Neural cell (in vitro differentiated cells): Measurements from ENCODE around the gene CD81. TPM values are rescaled to one million over a fixed set of nuclear protein-coding genes. Genes with fewer than 3 reads are reported as not detected.

ENCODE experiments used
- H2AFZ ChIP-seq: fragments of 200-600, 300-800 bp; sonication (generic), shearing (Covaris generic); 2 replicates; pipeline ENCODE4 v1.6.0; 2014; ENCODE audit warnings: low read depth, mild to moderate bottlenecking, antibody characterized with exemption, low read length, moderate library complexity
- H3F3A ChIP-seq: fragments of 200-600 bp; shearing (Covaris generic); 2 replicates; pipeline ENCODE4 v1.6.1; 2016; ENCODE audit warnings: mild to moderate bottlenecking, moderate library complexity, mixed read lengths, antibody characterized with exemption, low read length; ENCODE audit not compliant: insufficient read depth, poor library complexity, severe bottlenecking
- H3K27ac ChIP-seq: fragments of 200-600, 300-800 bp; sonication (generic), shearing (Covaris generic); 2 replicates; pipeline ENCODE4 v1.5.1; 2014; ENCODE audit warnings: mild to moderate bottlenecking, low read length, moderate library complexity
- H3K27me3 ChIP-seq: fragments of 300-800, 200-600 bp; sonication (generic), shearing (Covaris generic); 2 replicates; pipeline ENCODE4 v1.6.0; 2014; ENCODE audit warnings: mild to moderate bottlenecking, low read depth, low read length, moderate library complexity; ENCODE audit not compliant: insufficient read depth
- H3K36me3 ChIP-seq: fragments of 300-800, 200-600 bp; sonication (generic), shearing (Covaris generic); 2 replicates; pipeline ENCODE4 v1.5.1; 2014; ENCODE audit warnings: mild to moderate bottlenecking, antibody characterized with exemption, low read length, moderate library complexity; ENCODE audit not compliant: insufficient read depth
- H3K4me2 ChIP-seq: fragments of 300-800, 200-600 bp; sonication (generic), shearing (Covaris generic); 2 replicates; pipeline ENCODE4 v1.6.0; 2014; ENCODE audit warnings: mild to moderate bottlenecking, low read length
- H3K4me3 ChIP-seq: fragments of 300-800, 200-600 bp; sonication (generic), shearing (Covaris generic); 2 replicates; pipeline ENCODE4 v1.5.1; 2014; ENCODE audit warnings: mild to moderate bottlenecking, low read length, moderate library complexity
- H3K79me2 ChIP-seq: fragments of 200-600 bp; shearing (Covaris generic); replicated peaks from 2 replicates; pipeline ENCODE4 v1.6.0; 2014; ENCODE audit warnings: mild to moderate bottlenecking, low read length, moderate library complexity; ENCODE audit not compliant: insufficient read depth
- H3K9ac ChIP-seq: fragments of 300-800, 200-600 bp; sonication (generic), shearing (Covaris generic); 2 replicates; pipeline ENCODE4 v1.6.1; 2016; ENCODE audit warnings: mild to moderate bottlenecking, low read length, mixed read lengths
- H3K9me2 ChIP-seq: fragments of 200-600 bp; shearing (Covaris generic); 2 replicates; pipeline ENCODE4 v1.6.1; 2016; ENCODE audit warnings: mild to moderate bottlenecking, low read length, mixed read lengths; ENCODE audit not compliant: insufficient read depth
- H3K9me3 ChIP-seq: fragments of 200-600, 300-800 bp; sonication (generic), shearing (Covaris generic); 2 replicates; pipeline ENCODE4 v1.6.1; 2016; ENCODE audit warnings: mild to moderate bottlenecking, mixed run types, low read length, moderate library complexity, mixed read lengths
- H4K20me1 ChIP-seq: fragments of 200-600 bp; shearing (Covaris generic); 2 replicates; pipeline ENCODE4 v1.6.1; 2016; ENCODE audit warnings: mild to moderate bottlenecking, mixed run types; ENCODE audit not compliant: insufficient read depth
- CTCF ChIP-seq: fragments of 450-650 bp; IDR thresholded peaks from 2 replicates; pipeline ENCODE4 v1.5.1; 2014; ENCODE audit warnings: antibody characterized with exemption, mild to moderate bottlenecking, moderate library complexity; ENCODE audit not compliant: poor library complexity, severe bottlenecking
- EP300 ChIP-seq: fragments of 450-650 bp; conservative IDR thresholded peaks from 2 replicates; pipeline ENCODE4 v1.6.1; 2014; ENCODE audit warnings: antibody characterized with exemption, mild to moderate bottlenecking, moderate library complexity; ENCODE audit not compliant: poor library complexity, severe bottlenecking
- EZH2 ChIP-seq: fragments of 200-600, 300-800 bp; shearing (Covaris generic), sonication (generic); IDR thresholded peaks from 2 replicates; pipeline ENCODE4 v1.6.1; 2014; ENCODE audit warnings: antibody characterized with exemption, low read length, borderline replicate concordance, mild to moderate bottlenecking; ENCODE audit not compliant: insufficient read depth, poor library complexity, severe bottlenecking
- MXI1 ChIP-seq: fragments of 450-650 bp; conservative IDR thresholded peaks from 2 replicates; pipeline ENCODE4 v1.6.1; 2014; ENCODE audit warnings: antibody characterized with exemption, mild to moderate bottlenecking; ENCODE audit not compliant: poor library complexity, severe bottlenecking
- POLR2AphosphoS5 ChIP-seq: IDR thresholded peaks from 2 replicates; pipeline ENCODE4 v1.6.1; 2012
- RAD21 ChIP-seq: fragments of 450-650 bp; conservative IDR thresholded peaks from 2 replicates; pipeline ENCODE4 v1.6.1; 2014; ENCODE audit warnings: antibody characterized with exemption, mild to moderate bottlenecking, moderate library complexity
- REST ChIP-seq: IDR thresholded peaks from 2 replicates; pipeline ENCODE4 v1.6.1; 2012; ENCODE audit warnings: borderline replicate concordance
- SMC3 ChIP-seq: fragments of 450-650 bp; conservative IDR thresholded peaks from 2 replicates; pipeline ENCODE4 v1.6.1; 2014; ENCODE audit warnings: antibody characterized with exemption, mild to moderate bottlenecking, moderate library complexity; ENCODE audit not compliant: poor library complexity
- TAF1 ChIP-seq: IDR thresholded peaks from 2 replicates; pipeline ENCODE4 v1.6.1; 2012; ENCODE audit warnings: low read depth
- polyA plus RNA-seq: library from polyadenylated mRNA; depleted of rRNA; stranded (reverse); fragments of >200 nt; gene quantifications from 2 replicates; pipeline ENCODE4 v1.2.3, GENCODE V29; 2014

CD81 gene
- polyA plus RNA-seq, 1 donor from 2014 or later, result 97.8 TPM

GRCh38 chr11:2436521-2437031 lies 59.5 kb downstream of the CD81 start:
- H3F3A ChIP-seq, result no peaks in the 10 kb centered on the region
- H3K9me2 ChIP-seq, result no peaks in the 10 kb centered on the region
- H3K36me3 ChIP-seq, result no peaks in the 10 kb centered on the region
- no peak overlapping the region for H3K4me2 ChIP-seq
- H3K9me3 ChIP-seq, result no peaks in the 10 kb centered on the region
- H2AFZ ChIP-seq, result no peak overlapping the region
- TF ChIP-seq CTCF, result no peak
- no peak for TF ChIP-seq RAD21
- no peak for TF ChIP-seq EP300
- TF ChIP-seq EZH2, result no peak
- no peak for TF ChIP-seq SMC3
- H3K27ac ChIP-seq, result no peak overlapping the region
- no peaks in the 10 kb centered on the region for H3K27me3 ChIP-seq
- no peak overlapping the region for H3K9ac ChIP-seq
- H3K79me2 ChIP-seq, result no peaks in the 10 kb centered on the region
- H3K4me3 ChIP-seq, result no peak overlapping the region
- H4K20me1 ChIP-seq, result no peaks in the 10 kb centered on the region

- Histone ChIP-seq H3K4me2 (no peak overlapping the region), H4K20me1 (no peaks in the 10 kb centered on the region), H3K9me3 (peaks cover 2% of the 10 kb centered on the region), H3K79me2 (no peaks in the 10 kb centered on the region), H2AFZ (no peak overlapping the region), H3K9ac (no peak overlapping the region), H3K9me2 (no peaks in the 10 kb centered on the region), H3F3A (no peaks in the 10 kb centered on the region), H3K27ac (no peak overlapping the region), H3K27me3 (peaks cover 6% of the 10 kb centered on the region), H3K36me3 (no peaks in the 10 kb centered on the region), H3K4me3 (no peak overlapping the region)
- TF ChIP-seq EZH2 (no peak), MXI1 (no peak), SMC3 (no peak), TAF1 (no peak)
Observed at GRCh38 chr11:2437516-2437915, 60.4 kb downstream of the CD81 start.

GRCh38 chr11:2439820-2440219 lies 62.7 kb downstream of the CD81 start:
- TF ChIP-seq EZH2 (no peak), CTCF (no peak), RAD21 (no peak), SMC3 (no peak), REST (no peak), POLR2AphosphoS5 (no peak), MXI1 (no peak), EP300 (no peak), TAF1 (no peak)
- Histone ChIP-seq H3K79me2 (no peaks in the 10 kb centered on the region), H3K27me3 (peaks cover 25% of the 10 kb centered on the region), H3K36me3 (no peaks in the 10 kb centered on the region), H4K20me1 (no peaks in the 10 kb centered on the region), H3K9me3 (peaks cover 11% of the 10 kb centered on the region), H3K9me2 (no peaks in the 10 kb centered on the region), H3F3A (no peaks in the 10 kb centered on the region), H3K27ac (no peak overlapping the region), H3K4me3 (no peak overlapping the region), H3K9ac (no peak overlapping the region), H3K4me2 (no peak overlapping the region), H2AFZ (no peak overlapping the region)
